ENCODE data around the gene SLC24A3.

- TF ChIP-seq EZH2 (conservative IDR thresholded peaks at IDR 0.05; ENCODE audit: low read depth, low read length) = no peak
- no peak for TF ChIP-seq POLR2A (IDR thresholded peaks at IDR 0.05; ENCODE audit: insufficient read depth in 1 of 2, low read depth in 2 of 2, low read length in 2 of 2)
- no peak for TF ChIP-seq TAF1 (CRISPR knock-in tag; IDR thresholded peaks at IDR 0.05)
- TF ChIP-seq KAT8 (CRISPR knock-in tag; IDR thresholded peaks at IDR 0.05) = no peak
- no peak for TF ChIP-seq IKZF5 (CRISPR knock-in tag; IDR thresholded peaks at IDR 0.05)
- no peak for TF ChIP-seq THAP7 (CRISPR knock-in tag; IDR thresholded peaks at IDR 0.05)
Observed at GRCh38 chr20:19378058-19378457, 165.6 kb downstream of the SLC24A3 start.
